Hepatocyte (in vitro differentiated cells): ENCODE measurements around the gene PTPRCAP. TPM values are rescaled to one million over a fixed set of nuclear protein-coding genes. Genes with fewer than 3 reads are reported as not detected.

Experiments used
- DNase-seq: peaks from one replicate; pipeline ENCODE4 v3.0.0-alpha.2; 2016; ENCODE audit warnings: low spot score
- H2AFZ ChIP-seq: fragments of 200-600 bp; sonication (generic); 2 replicates; pipeline ENCODE4 v1.6.0; 2016; ENCODE audit warnings: antibody characterized with exemption, mild to moderate bottlenecking
- H3K27ac ChIP-seq: fragments of 200-600 bp; sonication (generic); 2 replicates; pipeline ENCODE4 v1.5.1; 2016; ENCODE audit warnings: mild to moderate bottlenecking
- H3K27me3 ChIP-seq: fragments of 200-600 bp; sonication (generic); 2 replicates; pipeline ENCODE4 v1.6.1; 2016
- H3K36me3 ChIP-seq: fragments of 200-600 bp; sonication (generic); replicated peaks from 2 replicates; pipeline ENCODE4 v1.5.1; 2016; ENCODE audit warnings: low read depth; ENCODE audit not compliant: insufficient read depth
- H3K4me1 ChIP-seq: fragments of 200-600 bp; sonication (generic); 2 replicates; pipeline ENCODE4 v1.5.1; 2016; ENCODE audit warnings: mild to moderate bottlenecking, moderate library complexity; ENCODE audit not compliant: insufficient read depth
- H3K4me2 ChIP-seq: fragments of 200-600 bp; sonication (generic); 2 replicates; pipeline ENCODE4 v1.6.0; 2016
- H3K4me3 ChIP-seq: fragments of 200-600 bp; sonication (generic); 2 replicates; pipeline ENCODE4 v1.5.1; 2016; ENCODE audit warnings: mild to moderate bottlenecking
- H3K79me2 ChIP-seq: fragments of 200-600 bp; sonication (generic); 2 replicates; pipeline ENCODE4 v1.6.0; 2017; ENCODE audit warnings: mild to moderate bottlenecking
- H3K9me2 ChIP-seq: fragments of 200-600 bp; sonication (generic); replicated peaks from 2 replicates; pipeline ENCODE4 v1.6.0; 2017; ENCODE audit warnings: mild to moderate bottlenecking; ENCODE audit not compliant: insufficient read depth
- H3K9me3 ChIP-seq: fragments of 200-600 bp; sonication (generic); 2 replicates; pipeline ENCODE4 v1.5.1; 2016; ENCODE audit warnings: low read depth, mild to moderate bottlenecking
- H4K20me1 ChIP-seq: fragments of 200-600 bp; sonication (generic); 2 replicates; pipeline ENCODE4 v1.6.0; 2016; ENCODE audit warnings: mild to moderate bottlenecking; ENCODE audit not compliant: insufficient read depth, poor library complexity, severe bottlenecking
- CTCF ChIP-seq: fragments of 200-600 bp; sonication (generic); IDR thresholded peaks from 2 replicates; pipeline ENCODE4 v1.5.1; 2016; ENCODE audit warnings: antibody characterized with exemption, mild to moderate bottlenecking; ENCODE audit not compliant: poor library complexity
- EZH2 ChIP-seq: fragments of 200-600 bp; sonication (generic); IDR thresholded peaks from 2 replicates; pipeline ENCODE4 v1.6.1; 2016; ENCODE audit warnings: antibody characterized with exemption, mild to moderate bottlenecking, borderline replicate concordance
- EZH2phosphoT487 ChIP-seq: fragments of 200-600 bp; sonication (generic); IDR thresholded peaks from one replicate; pipeline ENCODE4 v1.6.1; 2018; ENCODE audit warnings: antibody characterized with exemption, mild to moderate bottlenecking, low read depth, moderate library complexity; ENCODE audit not compliant: unreplicated experiment, severe bottlenecking
- WGBS: methylation state at CpG from one replicate; pipeline ENCODE4 v1.1.6; 2016; ENCODE audit warnings: low lambda C conversion rate; ENCODE audit errors: missing lambda C conversion rate; 5-methylcytosine and 5-hydroxymethylcytosine counted together
- polyA plus RNA-seq: library from polyadenylated mRNA; unstranded; fragments of >200 nt; fragmentation: Nextera tagmentation; extraction: Ambion mirVana; gene quantifications from 2 replicates; pipeline ENCODE4 v1.2.1, GENCODE V29; 2016
- total RNA-seq: library from RNA; depleted of rRNA; stranded (reverse); fragments of >200 nt; gene quantifications from 2 replicates; pipeline ENCODE4 v1.2.3, GENCODE V29; 2014

PTPRCAP gene
- total and polyA plus RNA-seq, 2 experiments from 2014 or later = 1.0 to 2.5 TPM

- H3K4me3 ChIP-seq = no peak overlapping the region
- H3K9me2 ChIP-seq = no peaks in the 10 kb centered on the region
- peaks cover 6% of the 10 kb centered on the region for H3K4me1 ChIP-seq
- H3K27ac ChIP-seq = no peak overlapping the region
- no peaks in the 10 kb centered on the region for H3K9me3 ChIP-seq
- DNase-seq = no peak
- H3K79me2 ChIP-seq = no peaks in the 10 kb centered on the region
- H3K36me3 ChIP-seq = no peaks in the 10 kb centered on the region
- H3K27me3 ChIP-seq = no peaks in the 10 kb centered on the region
- H3K4me2 ChIP-seq = no peak overlapping the region
- H4K20me1 ChIP-seq = no peaks in the 10 kb centered on the region
- TF ChIP-seq EZH2phosphoT487 = no peak
- no peak for TF ChIP-seq CTCF
- no peak for TF ChIP-seq EZH2
- WGBS = 76% methylated on average over 9 of the region's 9 CpGs
- no peak overlapping the region for H2AFZ ChIP-seq
Measured at GRCh38 chr11:67412495-67413179, 24.8 kb downstream of the PTPRCAP start.

GRCh38 chr11:67411785-67412152 lies 25.7 kb downstream of the PTPRCAP start:
- H3K4me1 ChIP-seq = peaks cover 6% of the 10 kb centered on the region
- H4K20me1 ChIP-seq = no peaks in the 10 kb centered on the region
- no peaks in the 10 kb centered on the region for H3K9me2 ChIP-seq
- TF ChIP-seq EZH2phosphoT487 (no peak), CTCF (no peak), EZH2 (no peak)
- no peak overlapping the region for H2AFZ ChIP-seq
- no peaks in the 10 kb centered on the region for H3K27me3 ChIP-seq
- no peak overlapping the region for H3K4me3 ChIP-seq
- H3K36me3 ChIP-seq = no peaks in the 10 kb centered on the region
- no peaks in the 10 kb centered on the region for H3K79me2 ChIP-seq
- H3K27ac ChIP-seq = no peak overlapping the region
- H3K9me3 ChIP-seq = no peaks in the 10 kb centered on the region
- WGBS = 58% methylated on average over 7 of the region's 7 CpGs
- no peak for DNase-seq
- no peak overlapping the region for H3K4me2 ChIP-seq

GRCh38 chr11:67410984-67411784 lies 26.3 kb downstream of the PTPRCAP start:
- Histone ChIP-seq H3K4me1 (peaks cover 6% of the 10 kb centered on the region), H2AFZ (no peak overlapping the region)

More at GRCh38 chr11:67410984-67411784, 26.3 kb downstream of the PTPRCAP start:
- no peaks in the 10 kb centered on the region for H3K36me3 ChIP-seq
- no peaks in the 10 kb centered on the region for H3K27me3 ChIP-seq
- H3K4me2 ChIP-seq = no peak overlapping the region
- no peak for TF ChIP-seq EZH2phosphoT487
- TF ChIP-seq CTCF = no peak
- TF ChIP-seq EZH2 = no peak
- no peaks in the 10 kb centered on the region for H3K9me2 ChIP-seq
- H3K9me3 ChIP-seq = no peaks in the 10 kb centered on the region
- H3K4me3 ChIP-seq = no peak overlapping the region
- H3K79me2 ChIP-seq = no peaks in the 10 kb centered on the region
- no peak for DNase-seq
- H3K27ac ChIP-seq = no peak overlapping the region
- no peaks in the 10 kb centered on the region for H4K20me1 ChIP-seq
- 74% methylated on average over 17 of the region's 17 CpGs for WGBS
